ELF-1 (cell line): Measurements from ENCODE around the gene NLK.

Source experiments
- DNase-seq: peaks from one replicate; pipeline ENCODE4 v3.0.0-alpha.2; 2016; ENCODE audit warnings: low read depth, low spot score

Gene NLK

GRCh38 chr17:28040406-28040805 is 2.1 kb upstream of the NLK start:
- no peak for DNase-seq

GRCh38 chr17:28041068-28041843 is 1.2 kb upstream of the NLK start:
- peak; percentile 100 for DNase-seq

- peak; percentile 18 for DNase-seq
Observed at GRCh38 chr17:28041844-28042656, 427 bp upstream of the NLK start.

GRCh38 chr17:28042721-28043291 is 329 bp downstream of the NLK start:
- no peak for DNase-seq

- DNase-seq = no peak
Observed at GRCh38 chr17:28043296-28043695, 819 bp downstream of the NLK start.

GRCh38 chr17:28043741-28044140 is 1.3 kb downstream of the NLK start:
- DNase-seq = no peak

- DNase-seq = no peak
Observed at GRCh38 chr17:28045304-28045703, 2.8 kb downstream of the NLK start.

- DNase-seq = no peak
Observed at GRCh38 chr17:28046034-28046825, 3.8 kb downstream of the NLK start.

GRCh38 chr17:28047806-28048205 is 5.3 kb downstream of the NLK start:
- no peak for DNase-seq

GRCh38 chr17:28049071-28049470 is 6.6 kb downstream of the NLK start:
- no peak for DNase-seq

- no peak for DNase-seq
Observed at GRCh38 chr17:28053044-28053670, 10.7 kb downstream of the NLK start.

- no peak for DNase-seq
Observed at GRCh38 chr17:28053725-28054124, 11.2 kb downstream of the NLK start.

GRCh38 chr17:28055546-28056275 is 13.2 kb downstream of the NLK start:
- no peak for DNase-seq

GRCh38 chr17:28056276-28056620 is 13.8 kb downstream of the NLK start:
- no peak for DNase-seq

- DNase-seq = no peak
Observed at GRCh38 chr17:28057731-28058246, 15.3 kb downstream of the NLK start.

GRCh38 chr17:28059675-28060074 is 17.2 kb downstream of the NLK start:
- no peak for DNase-seq

GRCh38 chr17:28065706-28066105 is 23.2 kb downstream of the NLK start:
- no peak for DNase-seq

GRCh38 chr17:28069061-28069460 is 26.6 kb downstream of the NLK start:
- no peak for DNase-seq

- DNase-seq = no peak
Observed at GRCh38 chr17:28071179-28071578, 28.7 kb downstream of the NLK start.

- no peak for DNase-seq
Observed at GRCh38 chr17:28071891-28072606, 29.6 kb downstream of the NLK start.
